Endothelial cell of umbilical vein (primary cell): ENCODE results near the gene HOXC9. TPM values are rescaled to one million over a fixed set of nuclear protein-coding genes. Genes with fewer than 3 reads are reported as not detected.

Experiments
- BruUV-seq: library from RNA; stranded (reverse); fragments of 400-500 nt; replicated peaks from 2 replicates; lab custom pipeline; 2021; lab: Mats Ljungman, UMichigan
- CTCF ChIA-PET: fragments of 300-600, 350-600 bp; sonication (Branson Sonifier 250); formaldehyde crosslinking; loops from one replicate; lab custom pipeline; 2021; ENCODE audit warnings: antibody characterized with exemption, inconsistent platforms; lab: Charles Lee
- POLR2A ChIA-PET: fragments of 300-600, 350-600 bp; sonication (Branson Sonifier 250); formaldehyde crosslinking; loops from one replicate; lab custom pipeline; 2021; ENCODE audit warnings: antibody characterized with exemption, inconsistent platforms; lab: Charles Lee
- DNase-seq: peaks from one replicate; pipeline ENCODE4 v3.0.0-alpha.2; 2011; ENCODE audit warnings: low read depth, low spot score
- FAIRE-seq: peaks from 2 replicates; lab custom pipeline; 2011; peaks lifted over from hg19 to GRCh38; lab: Jason Lieb, UNC
- H2AFZ ChIP-seq: 2 replicates; pipeline ENCODE4 v1.6.0; 2012; ENCODE audit warnings: low read depth, low read length, control low read depth, inconsistent platforms
- H3K27ac ChIP-seq: 2 replicates; pipeline ENCODE4 v1.5.1; 2011; ENCODE audit warnings: low read depth, mild to moderate bottlenecking, control low read depth, low read length, moderate library complexity; ENCODE audit not compliant: insufficient read depth
- H3K27me3 ChIP-seq, 2 experiments: 2 replicates each; pipeline versions ENCODE4 v1.6.0 to v1.6.1; 2011; ENCODE audit warnings: low read length in 2 of 2, mixed read lengths in 1 of 2; ENCODE audit not compliant: control insufficient read depth in 2 of 2, insufficient read depth in 2 of 2
- H3K36me3 ChIP-seq, 2 experiments: 2 replicates in 1 of 2; 3 replicates in 1 of 2; pipeline ENCODE4 v1.5.1; 2011; ENCODE audit warnings: low read length in 2 of 2, mild to moderate bottlenecking in 1 of 2, moderate library complexity in 1 of 2; ENCODE audit not compliant: control insufficient read depth in 2 of 2, insufficient read depth in 2 of 2; ENCODE audit errors: extremely low read depth in 1 of 2
- H3K4me1 ChIP-seq: 3 replicates; pipeline ENCODE4 v1.5.1; 2011; ENCODE audit warnings: mild to moderate bottlenecking, low read length; ENCODE audit not compliant: control insufficient read depth, insufficient read depth; ENCODE audit errors: extremely low read depth
- H3K4me2 ChIP-seq: 2 replicates; pipeline ENCODE4 v1.6.1; 2011; ENCODE audit warnings: low read length, control low read depth, mixed read lengths; ENCODE audit not compliant: insufficient read depth
- H3K4me3 ChIP-seq, 3 experiments: fragments of 200-600 bp in 1 of 3; sonication (generic), shearing (Covaris generic) in 1 of 3; replicated peaks in 1 of 3; 2 replicates each; pipeline ENCODE4 v1.5.1; 2011 to 2016; ENCODE audit warnings: control low read depth in 3 of 3, low read length in 3 of 3, mild to moderate bottlenecking in 2 of 3, inconsistent platforms in 1 of 3, low read depth in 1 of 3, moderate library complexity in 1 of 3; ENCODE audit not compliant: insufficient read depth in 1 of 3
- H3K79me2 ChIP-seq: 2 replicates; pipeline ENCODE4 v1.6.0; 2012; ENCODE audit warnings: low read length, inconsistent platforms; ENCODE audit not compliant: control insufficient read depth, insufficient read depth
- H3K9ac ChIP-seq: replicated peaks from 2 replicates; pipeline ENCODE3; 2011; ENCODE audit warnings: low read length, control low read depth; ENCODE audit not compliant: insufficient read depth; ENCODE audit errors: extremely low read depth
- H3K9me1 ChIP-seq: replicated peaks from 3 replicates; pipeline ENCODE4 v1.6.0; 2011; ENCODE audit warnings: mild to moderate bottlenecking, low read length; ENCODE audit not compliant: control insufficient read depth, insufficient read depth; ENCODE audit errors: extremely low read depth
- H3K9me3 ChIP-seq: replicated peaks from 2 replicates; pipeline ENCODE4 v1.5.1; 2012; ENCODE audit warnings: low read length, inconsistent platforms; ENCODE audit not compliant: control insufficient read depth, insufficient read depth
- H4K20me1 ChIP-seq: replicated peaks from 2 replicates; pipeline ENCODE3; 2011; ENCODE audit warnings: mild to moderate bottlenecking, low read length; ENCODE audit not compliant: control insufficient read depth, insufficient read depth; ENCODE audit errors: extremely low read depth
- EZH2 ChIP-seq: IDR thresholded peaks from 2 replicates; pipeline ENCODE4 v1.6.1; 2012; ENCODE audit warnings: borderline replicate concordance, low read depth, mild to moderate bottlenecking, moderate library complexity, low read length, inconsistent platforms; ENCODE audit not compliant: severe bottlenecking
- GATA2 ChIP-seq: IDR thresholded peaks from 2 replicates; pipeline ENCODE4 v1.7.0; 2011; ENCODE audit warnings: low read depth, mild to moderate bottlenecking, moderate library complexity, mixed read lengths, low read length; ENCODE audit not compliant: insufficient read length, insufficient read depth
- JUN ChIP-seq: IDR thresholded peaks from 2 replicates; pipeline ENCODE4 v1.6.1; 2011; ENCODE audit warnings: borderline replicate concordance, low read depth; ENCODE audit not compliant: insufficient read length, insufficient read depth
- MYC ChIP-seq: IDR thresholded peaks from one replicate; pipeline ENCODE4 v1.6.1; 2011; ENCODE audit warnings: mild to moderate bottlenecking, low read depth, low read length
- POLR2AphosphoS5 ChIP-seq: IDR thresholded peaks from 2 replicates; pipeline ENCODE4 v1.6.1; 2012; ENCODE audit warnings: low read depth, mild to moderate bottlenecking, control low read depth, low read length, moderate library complexity; ENCODE audit not compliant: insufficient read depth
- dilution Hi-C: fragments of 300-500 bp; cut with MboI; formaldehyde crosslinking; loops from one replicate; pipeline ENCODE4 v1.15.0; 2019; ENCODE audit warnings: low sequenced_read_pairs; ENCODE audit not compliant: extremely low pct_ligation_motif_present
- intact Hi-C: fragments of 100-400 bp; cut with micrococcal nuclease; formaldehyde crosslinking; loops from one replicate; pipeline ENCODE4 v1.10.0; 2022
- polyA plus RNA-seq, 4 experiments: library from polyadenylated mRNA; depleted of rRNA in 3 of 4; stranded (reverse) in 3 of 4; unstranded in 1 of 4; fragments of >200 nt; gene quantifications; 2 replicates each; pipeline versions ENCODE4 v1.2.1 to v1.2.3, GENCODE V29; 2011 to 2012; ENCODE audit warnings: missing spikeins in 1 of 4
- total RNA-seq: library from RNA; stranded (reverse); gene quantifications from 2 replicates; pipeline ENCODE4 v1.2.3, GENCODE V29; 2021
- TF ChIP-seq, protein P1 (sequence below), 2 donors: IDR thresholded peaks; 1 replicate in 1 of 2; 2 replicates in 1 of 2; pipeline ENCODE4 v1.5.1; 2011; ENCODE audit warnings: low read length in 2 of 2, mild to moderate bottlenecking in 2 of 2, moderate library complexity in 2 of 2, control low read depth in 1 of 2, inconsistent platforms in 1 of 2, low read depth in 1 of 2; ENCODE audit not compliant: insufficient read depth in 1 of 2; ENCODE audit errors: extremely low read depth in 1 of 2

HOXC9 gene
- total and polyA plus RNA-seq, 2 donors (not counting 3 experiments of a cell fraction or from before 2014, with no cell fraction given), result 0.40 to 0.58 TPM

DNA sequence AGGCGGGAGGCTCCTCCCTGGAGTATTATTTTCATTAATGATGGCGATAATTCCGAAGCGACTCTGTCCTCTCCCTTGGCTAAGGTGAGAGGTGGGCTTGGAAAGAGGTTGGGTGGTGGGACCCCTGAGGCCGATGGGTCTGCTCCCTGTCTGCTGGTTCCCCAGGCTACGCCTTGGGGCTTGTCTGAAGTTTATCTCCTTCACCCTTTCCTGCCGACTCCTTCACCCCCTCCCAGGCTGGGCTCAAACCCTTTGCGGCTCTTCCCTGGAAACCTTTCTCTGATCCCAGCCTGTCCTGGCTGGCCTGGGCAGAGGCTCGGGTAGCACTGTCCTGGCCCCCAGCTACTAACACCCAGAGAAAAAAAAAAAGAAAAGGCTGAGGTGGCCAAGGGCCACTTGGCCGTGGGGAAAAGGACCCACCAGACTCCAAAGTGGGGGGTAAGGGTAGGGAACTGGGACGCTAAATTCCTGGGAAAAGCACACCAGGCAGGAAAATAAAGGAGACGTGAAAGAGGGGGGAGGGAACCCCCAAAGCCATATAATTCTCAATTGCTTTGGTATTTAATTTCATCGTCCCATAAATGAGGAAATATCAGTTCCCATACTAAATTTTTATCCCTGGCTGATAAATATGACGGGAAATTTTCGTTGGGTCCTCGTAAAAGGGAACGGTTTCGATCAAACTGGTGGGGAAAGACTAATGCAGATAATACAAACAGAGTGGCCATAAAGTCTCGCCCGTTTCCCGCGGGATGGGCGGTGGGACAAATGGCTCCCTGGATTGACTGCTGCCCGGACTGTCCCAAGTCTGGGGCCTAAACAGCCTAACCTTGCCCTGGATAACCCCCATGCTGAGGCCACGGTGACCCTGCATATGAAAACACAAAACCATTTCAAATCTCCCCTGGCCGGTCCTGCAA lies 17.1 kb upstream of the HOXC9 start:
- H3K9ac ChIP-seq, result no peak overlapping the region

More for the DNA sequence above, 17.1 kb upstream of the HOXC9 start:
- DNase-seq (no peak), FAIRE-seq (no peak)
- no peak overlapping the region for H3K4me2 ChIP-seq
- H3K9me1 ChIP-seq, result no peaks in the 10 kb centered on the region
- BruUV-seq, result no TSS peak
- no peaks in the 10 kb centered on the region for H4K20me1 ChIP-seq
- CTCF ChIA-PET, result no interaction called here
- peaks cover 86 to 91% of the 10 kb centered on the region in 2 experiments for H3K27me3 ChIP-seq
- POLR2A ChIA-PET, result no interaction called here
- dilution Hi-C loops, result no loop called here
- no peaks in the 10 kb centered on the region for H3K79me2 ChIP-seq
- no peak overlapping the region for H3K27ac ChIP-seq
- H3K9me3 ChIP-seq, result no peaks in the 10 kb centered on the region
- intact Hi-C loops, result no loop called here
- no peak overlapping the region for H3K4me3 ChIP-seq
- no peaks in the 10 kb centered on the region for H3K4me1 ChIP-seq
- TF ChIP-seq GATA2 (no peak), MYC (no peak), POLR2AphosphoS5 (no peak), EZH2 (no peak), JUN (no peak)
- TF ChIP-seq, protein P1, sequence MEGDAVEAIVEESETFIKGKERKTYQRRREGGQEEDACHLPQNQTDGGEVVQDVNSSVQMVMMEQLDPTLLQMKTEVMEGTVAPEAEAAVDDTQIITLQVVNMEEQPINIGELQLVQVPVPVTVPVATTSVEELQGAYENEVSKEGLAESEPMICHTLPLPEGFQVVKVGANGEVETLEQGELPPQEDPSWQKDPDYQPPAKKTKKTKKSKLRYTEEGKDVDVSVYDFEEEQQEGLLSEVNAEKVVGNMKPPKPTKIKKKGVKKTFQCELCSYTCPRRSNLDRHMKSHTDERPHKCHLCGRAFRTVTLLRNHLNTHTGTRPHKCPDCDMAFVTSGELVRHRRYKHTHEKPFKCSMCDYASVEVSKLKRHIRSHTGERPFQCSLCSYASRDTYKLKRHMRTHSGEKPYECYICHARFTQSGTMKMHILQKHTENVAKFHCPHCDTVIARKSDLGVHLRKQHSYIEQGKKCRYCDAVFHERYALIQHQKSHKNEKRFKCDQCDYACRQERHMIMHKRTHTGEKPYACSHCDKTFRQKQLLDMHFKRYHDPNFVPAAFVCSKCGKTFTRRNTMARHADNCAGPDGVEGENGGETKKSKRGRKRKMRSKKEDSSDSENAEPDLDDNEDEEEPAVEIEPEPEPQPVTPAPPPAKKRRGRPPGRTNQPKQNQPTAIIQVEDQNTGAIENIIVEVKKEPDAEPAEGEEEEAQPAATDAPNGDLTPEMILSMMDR (IDR thresholded peaks at IDR 0.05; ENCODE audit: extremely low read depth in 1 of 2, insufficient read depth in 1 of 2, low read depth in 1 of 2, low read length in 2 of 2), result no peak
- no peak overlapping the region for H2AFZ ChIP-seq
- H3K36me3 ChIP-seq, result no peaks in the 10 kb centered on the region
